ENCODE data around the gene FPR1. TPM values are rescaled to one million over a fixed set of nuclear protein-coding genes. Genes with fewer than 3 reads are reported as not detected.

The FPR1 gene
- total RNA-seq, 1 experiment from 2014 or later = 3.0 TPM

- DNase-seq (ENCODE audit: low spot score) = no peak
Observed at GRCh38 chr19:51737924-51738323, 13.8 kb downstream of the FPR1 start.

GRCh38 chr19:51737389-51737788 is 14.3 kb downstream of the FPR1 start:
- no peak for DNase-seq (ENCODE audit: low spot score)

- peak; percentile 83 for DNase-seq (ENCODE audit: low spot score)
Observed at GRCh38 chr19:51735759-51736449, 15.8 kb downstream of the FPR1 start.

- no peak for DNase-seq (ENCODE audit: low spot score)
Observed at GRCh38 chr19:51733742-51734522, 17.7 kb downstream of the FPR1 start.

- DNase-seq (ENCODE audit: low spot score) = no peak
Observed at GRCh38 chr19:51729781-51730180, 21.9 kb downstream of the FPR1 start.

- DNase-seq (ENCODE audit: low spot score) = peak; percentile 64
Observed at GRCh38 chr19:51727349-51727880, 24.3 kb downstream of the FPR1 start.

GRCh38 chr19:51726049-51726448 is 25.6 kb downstream of the FPR1 start:
- DNase-seq (ENCODE audit: low spot score) = no peak

GRCh38 chr19:51724543-51724942 is 27.1 kb downstream of the FPR1 start:
- DNase-seq (ENCODE audit: low spot score) = no peak

GRCh38 chr19:51722492-51722891 is 29.2 kb downstream of the FPR1 start:
- no peak for DNase-seq (ENCODE audit: low spot score)

GRCh38 chr19:51721905-51722304 is 29.8 kb downstream of the FPR1 start:
- DNase-seq (ENCODE audit: low spot score) = no peak

- no peak for DNase-seq (ENCODE audit: low spot score)
Observed at GRCh38 chr19:51719251-51719988, 32.3 kb downstream of the FPR1 start.

GRCh38 chr19:51716925-51717324 is 34.8 kb downstream of the FPR1 start:
- no peak for DNase-seq (ENCODE audit: low spot score)

- no peak for DNase-seq (ENCODE audit: low spot score)
Observed at GRCh38 chr19:51715850-51716249, 35.8 kb downstream of the FPR1 start.

GRCh38 chr19:51714848-51715247 is 36.8 kb downstream of the FPR1 start:
- no peak for DNase-seq (ENCODE audit: low spot score)

- no peak for DNase-seq (ENCODE audit: low spot score)
Observed at GRCh38 chr19:51713319-51714285, 38.1 kb downstream of the FPR1 start.

- DNase-seq (ENCODE audit: low spot score) = peak; percentile 68
Observed at GRCh38 chr19:51712461-51713081, 39.1 kb downstream of the FPR1 start.

GRCh38 chr19:51711702-51712101 is 40.0 kb downstream of the FPR1 start:
- no peak for DNase-seq (ENCODE audit: low spot score)

GRCh38 chr19:51710163-51710562 is 41.5 kb downstream of the FPR1 start:
- no peak for DNase-seq (ENCODE audit: low spot score)

GRCh38 chr19:51709575-51709974 is 42.1 kb downstream of the FPR1 start:
- DNase-seq (ENCODE audit: low spot score) = no peak

GRCh38 chr19:51708811-51709210 is 42.9 kb downstream of the FPR1 start:
- no peak for DNase-seq (ENCODE audit: low spot score)

GRCh38 chr19:51706885-51707284 is 44.8 kb downstream of the FPR1 start:
- DNase-seq (ENCODE audit: low spot score) = no peak
